Effector CD8-positive, alpha-beta T cell (primary cell): Measurements from ENCODE around the gene STIM1.

Source experiments
- DNase-seq: peaks from one replicate; lab custom pipeline; 2025; lab: John Stamatoyannopoulos, UW

STIM1 gene

GRCh38 chr11:4071325-4071724 is 215.9 kb downstream of the STIM1 start:
- no peak for DNase-seq

DNA sequence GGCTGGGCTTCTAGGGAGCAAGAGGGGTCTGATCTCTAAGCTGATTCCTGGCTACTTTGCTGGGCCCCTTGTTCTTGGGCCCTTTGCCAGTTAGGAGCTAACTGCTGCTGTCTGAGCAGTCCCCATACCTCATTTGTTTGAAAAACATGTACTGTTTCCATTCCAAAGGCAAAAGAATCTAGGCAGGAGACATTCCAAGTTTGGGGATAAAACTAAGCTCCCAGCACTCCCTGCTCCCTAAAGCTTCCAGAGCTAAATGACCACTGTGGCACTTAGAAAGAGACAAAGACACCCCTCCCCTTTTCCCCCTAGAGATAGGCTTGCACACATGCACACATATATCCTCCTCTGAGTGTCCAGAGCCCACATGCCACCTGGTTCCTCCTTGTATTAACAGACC is 216.4 kb downstream of the STIM1 start:
- DNase-seq, result no peak

- DNase-seq, result peak; percentile 28
Observed at GRCh38 chr11:4072668-4073285, 217.3 kb downstream of the STIM1 start.

DNA sequence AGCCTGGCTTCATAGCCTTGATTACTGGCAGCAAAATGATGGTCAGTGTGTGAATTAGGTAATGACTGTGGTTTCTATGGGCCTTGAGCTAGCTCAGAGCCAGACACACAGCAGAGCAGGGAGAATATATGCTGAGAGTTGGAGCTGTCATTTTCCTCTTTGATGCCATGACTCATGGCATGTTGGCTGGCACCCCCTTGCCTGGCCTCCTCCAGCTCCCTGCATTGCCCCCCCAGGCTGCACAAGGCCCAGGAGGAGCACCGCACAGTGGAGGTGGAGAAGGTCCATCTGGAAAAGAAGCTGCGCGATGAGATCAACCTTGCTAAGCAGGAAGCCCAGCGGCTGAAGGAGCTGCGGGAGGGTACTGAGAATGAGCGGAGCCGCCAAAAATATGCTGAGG is 218.8 kb downstream of the STIM1 start:
- no peak for DNase-seq

- no peak for DNase-seq
Observed at GRCh38 chr11:4076774-4077173, 221.3 kb downstream of the STIM1 start.

GRCh38 chr11:4083198-4083597 is 227.7 kb downstream of the STIM1 start:
- no peak for DNase-seq

GRCh38 chr11:4084406-4085125 is 229.1 kb downstream of the STIM1 start:
- DNase-seq, result no peak

DNA sequence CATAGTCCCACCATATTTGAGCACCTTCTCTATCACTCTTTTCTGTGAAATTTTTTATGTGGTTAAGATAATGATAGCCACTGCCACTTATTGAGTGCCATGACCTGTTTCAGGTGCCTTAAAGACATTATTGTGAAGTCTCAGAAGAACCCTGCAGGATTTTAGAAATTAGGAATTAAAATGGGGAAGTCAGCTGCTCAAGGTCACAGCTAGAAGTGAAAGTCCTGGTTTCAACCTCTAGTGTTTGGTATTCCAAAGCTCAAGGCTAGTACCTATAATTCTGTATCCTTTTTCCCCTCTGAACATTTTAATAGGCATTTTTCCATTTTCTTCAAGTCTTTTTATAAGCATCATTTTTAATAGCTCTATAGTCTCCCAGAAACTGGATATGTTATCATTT is 230.1 kb downstream of the STIM1 start:
- no peak for DNase-seq

DNA sequence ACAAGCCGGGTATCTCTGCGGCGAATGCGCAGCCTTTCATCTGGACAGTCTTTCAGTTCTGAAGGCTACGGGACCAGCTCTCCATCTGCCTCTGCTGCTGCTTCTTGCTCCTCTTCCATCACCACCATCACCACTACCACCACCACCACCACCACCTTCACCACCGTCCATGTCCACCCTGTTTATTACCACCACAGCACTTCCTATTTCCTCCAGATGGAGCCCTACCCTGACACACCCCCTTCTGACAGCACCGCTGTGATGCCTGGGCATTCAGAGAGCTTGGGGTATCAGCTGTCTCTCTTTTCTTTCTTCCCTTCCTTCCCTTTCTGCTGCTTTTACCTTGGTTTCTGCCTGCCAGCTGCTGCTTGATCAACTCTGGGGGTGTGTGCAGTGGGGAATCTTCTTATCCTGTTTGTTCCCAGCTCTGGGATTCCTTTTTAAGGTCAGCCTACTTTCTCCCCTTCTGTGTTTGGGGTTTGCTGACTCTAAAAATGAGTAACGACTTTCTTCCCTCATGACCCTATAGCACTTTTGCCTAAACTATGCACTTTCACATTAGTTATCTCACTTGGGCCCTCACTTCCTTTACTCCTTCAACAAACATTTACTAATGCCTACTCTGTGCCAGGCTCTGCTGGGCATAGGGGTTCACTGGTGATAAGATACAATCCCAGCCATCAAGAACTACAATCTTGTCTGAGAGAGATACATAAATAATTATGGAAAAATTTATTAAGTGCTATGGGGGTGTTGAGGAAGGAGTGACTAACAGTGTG is 231.3 kb downstream of the STIM1 start:
- DNase-seq, result no peak

DNA sequence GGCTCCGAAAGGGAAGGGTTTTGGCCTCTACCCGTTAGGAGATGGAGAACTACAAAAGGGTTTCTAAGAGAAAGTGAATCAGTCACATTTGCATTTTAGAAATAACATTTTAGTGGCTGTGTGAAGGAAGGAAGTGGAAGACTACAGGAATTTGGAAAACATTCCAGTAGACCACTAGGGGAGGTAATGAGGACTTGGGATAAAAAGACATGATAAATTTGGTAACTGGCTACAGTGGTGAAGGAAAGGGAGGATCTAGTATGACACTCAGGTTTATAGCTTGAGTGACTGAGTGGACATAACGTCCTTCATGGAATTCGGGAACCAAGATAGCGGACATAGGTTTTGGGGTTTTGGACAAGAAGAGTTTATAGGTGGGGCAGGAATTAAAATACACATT is 232.1 kb downstream of the STIM1 start:
- DNase-seq, result no peak

DNA sequence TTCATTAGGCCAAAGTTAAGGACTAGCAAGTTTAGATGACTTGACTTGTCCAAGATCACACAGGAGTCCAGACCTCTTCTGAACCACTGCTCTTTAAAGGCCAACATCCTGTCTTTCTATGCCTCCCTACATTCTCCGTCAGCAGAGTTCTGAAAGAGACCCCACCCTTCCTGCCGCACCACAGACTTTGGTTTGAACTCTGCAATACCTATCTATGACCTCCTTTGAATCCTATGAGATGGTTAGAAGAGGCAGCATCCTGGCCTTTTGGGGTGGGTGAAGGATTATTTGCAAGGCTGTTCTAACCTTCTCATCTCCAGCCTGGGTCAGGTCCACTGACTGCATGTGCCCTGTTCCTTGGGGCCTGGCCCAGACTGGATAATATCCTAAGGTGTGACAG is 234.8 kb downstream of the STIM1 start:
- DNase-seq, result peak; percentile 12

DNA sequence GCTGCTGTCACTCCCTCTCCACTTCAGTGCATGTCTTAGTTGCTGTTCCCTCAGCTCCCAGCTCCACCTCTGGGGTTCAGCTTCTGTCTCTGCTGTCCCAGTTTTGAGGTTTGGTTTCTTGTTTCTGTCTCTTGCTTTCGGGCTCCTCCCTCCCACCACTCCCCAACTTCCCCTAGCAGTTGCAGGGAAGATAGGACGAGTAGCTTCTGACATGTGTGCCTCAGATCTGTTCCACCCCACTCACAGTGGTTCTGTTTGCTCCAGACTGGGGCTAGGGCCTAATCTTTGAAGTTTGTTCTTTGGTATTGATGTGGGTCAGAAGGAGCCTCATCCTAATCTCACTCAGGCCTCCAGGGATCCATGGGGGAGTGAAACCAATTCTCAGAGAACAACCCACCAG is 236.6 kb downstream of the STIM1 start:
- DNase-seq, result no peak

DNA sequence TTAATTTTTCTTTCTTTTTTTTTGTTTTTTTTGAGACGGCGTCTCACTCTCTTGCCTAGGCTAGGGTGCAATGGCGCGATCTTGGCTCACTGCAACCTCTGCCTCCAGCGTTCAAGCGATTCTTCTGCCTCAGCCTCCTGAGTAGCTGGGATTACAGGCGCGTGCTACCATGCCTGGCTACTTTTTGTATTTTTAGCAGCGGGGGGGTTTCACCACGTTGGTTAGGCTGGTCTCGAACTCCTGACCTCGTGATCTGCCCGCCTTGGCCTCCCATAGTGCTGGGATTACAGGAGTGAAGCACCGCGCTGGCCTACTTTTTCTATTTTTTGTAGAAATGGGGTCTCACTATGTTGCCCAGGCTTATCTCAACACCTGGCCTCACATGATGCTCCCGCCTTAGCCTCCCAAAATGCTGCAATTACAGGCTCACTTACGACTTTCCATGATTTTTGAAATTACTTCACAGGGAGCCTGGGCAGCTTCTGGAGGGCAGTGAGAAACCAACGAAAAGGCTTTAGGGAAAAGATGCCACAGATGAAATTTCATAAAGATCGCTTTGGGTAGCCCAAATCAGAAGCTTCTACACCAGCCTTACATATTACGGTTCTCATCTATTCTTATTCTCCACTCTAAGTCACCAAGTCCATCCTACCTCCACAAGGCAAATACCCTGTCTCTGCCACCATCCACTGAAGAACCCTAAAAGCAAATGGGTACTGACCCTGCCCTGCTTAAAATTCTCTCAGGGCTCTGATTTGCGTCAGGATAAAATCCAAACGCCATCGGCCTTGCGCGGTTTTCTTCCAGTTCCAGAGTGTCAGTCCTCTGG is 238.3 kb downstream of the STIM1 start:
- no peak for DNase-seq

- peak; percentile 91 for DNase-seq
Observed at GRCh38 chr11:4094348-4095291, 239.2 kb downstream of the STIM1 start, which contains the start of gene RRM1. Gene RRM1, plus strand, starts transcription at chr11:4094799. Its CDS starts 214 bp downstream, at chr11:4095013.

DNA sequence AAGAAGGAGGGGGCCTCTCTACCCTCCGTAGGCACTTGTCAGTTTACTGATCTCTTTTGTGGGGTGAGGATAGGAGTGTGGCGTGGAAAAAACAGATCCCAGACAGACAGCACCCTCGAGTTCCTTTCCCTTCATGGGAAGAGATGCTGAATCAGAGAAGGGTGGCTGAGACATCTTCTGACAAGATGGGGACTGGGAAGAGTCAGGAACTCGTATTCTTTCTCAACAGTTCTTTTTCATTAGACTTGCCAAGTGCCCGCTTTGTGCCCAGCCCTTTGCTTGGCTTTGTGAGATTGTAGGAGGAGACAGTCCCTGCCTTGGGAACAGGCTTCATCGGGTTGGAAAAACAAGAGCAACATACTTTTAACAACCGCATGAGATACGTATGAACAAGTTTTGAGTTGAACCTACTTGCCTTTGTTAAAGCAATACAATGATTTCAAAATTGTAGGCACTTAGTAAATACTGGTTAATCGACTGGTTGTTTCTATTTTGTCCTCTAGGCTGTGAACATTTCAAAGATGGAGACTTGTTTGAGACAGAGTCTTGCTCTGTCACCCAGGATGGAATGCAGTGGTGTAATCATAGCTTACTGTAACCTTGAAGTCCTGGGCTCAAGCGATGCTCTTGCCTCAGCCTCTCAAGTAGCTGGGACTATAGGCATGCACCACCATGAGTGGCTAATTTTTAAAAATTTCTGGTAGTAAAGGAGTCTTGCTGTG is 240.2 kb downstream of the STIM1 start:
- no peak for DNase-seq

DNA sequence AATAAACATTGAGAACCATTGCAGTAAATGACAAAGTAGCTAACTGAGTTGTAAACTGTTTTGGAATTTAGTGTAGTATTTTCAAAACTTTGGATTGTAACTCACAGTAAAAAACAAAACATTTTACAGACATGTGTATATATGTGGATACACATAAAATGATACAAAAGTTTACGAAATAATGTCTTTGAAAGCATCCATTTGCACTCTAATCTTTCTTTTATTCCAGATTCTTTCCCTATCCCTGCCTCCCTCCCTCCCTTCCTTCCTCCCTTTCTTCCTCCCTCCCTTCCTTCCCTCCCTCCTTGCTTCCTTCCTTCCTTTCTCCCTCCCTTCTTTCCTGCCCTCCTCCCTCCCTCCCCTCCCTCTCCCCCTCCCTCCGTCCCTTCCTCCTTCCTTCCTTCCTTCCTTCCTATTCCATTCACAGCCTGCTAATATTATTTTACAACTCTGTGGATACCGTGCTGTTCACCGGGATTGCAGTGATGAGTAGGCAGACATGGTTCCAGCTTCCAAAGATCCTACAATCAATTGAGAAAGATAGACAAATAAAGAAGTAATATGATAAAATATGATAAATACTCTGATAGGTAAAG is 242.7 kb downstream of the STIM1 start:
- DNase-seq, result no peak

- DNase-seq, result no peak
Observed at GRCh38 chr11:4102711-4103110, 247.2 kb downstream of the STIM1 start.

DNA sequence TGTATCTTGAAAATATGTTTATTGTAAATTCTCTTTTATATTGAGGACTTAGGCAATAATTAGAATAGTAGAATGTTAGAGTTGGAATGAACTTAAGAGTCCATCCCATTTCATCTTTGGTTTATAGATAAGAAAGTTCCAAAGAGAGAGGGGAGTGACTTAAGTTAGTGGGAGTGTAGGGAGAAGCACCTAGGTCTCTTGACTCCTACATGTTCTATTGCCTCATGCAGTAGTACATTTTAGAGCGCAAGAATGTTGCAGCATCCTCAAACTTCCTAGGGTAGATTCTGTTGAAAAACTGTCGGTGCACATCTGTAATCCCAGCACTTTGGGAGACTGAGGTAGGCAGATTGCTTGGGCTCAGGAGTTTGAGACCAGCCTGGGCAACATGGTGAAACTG is 247.8 kb downstream of the STIM1 start:
- DNase-seq, result no peak

- DNase-seq, result no peak
Observed at GRCh38 chr11:4105916-4106315, 250.5 kb downstream of the STIM1 start.

GRCh38 chr11:4111834-4112233 is 256.4 kb downstream of the STIM1 start:
- DNase-seq, result no peak
